Sigmoid colon (tissue), 7 donors: ENCODE results near the gene ILRUN. TPM values are rescaled to one million over a fixed set of nuclear protein-coding genes. Genes with fewer than 3 reads are reported as not detected.
"Not testable (repeated sequence)": the region's sequence is repeated elsewhere in the genome, so short reads cannot be mapped to it uniquely, and the experiment has no call there.

Source experiments
- DNase-seq: peaks from one replicate; pipeline ENCODE4 v3.0.0-alpha.2; 2019
- H3K27ac ChIP-seq, 4 donors: fragments of 200-600 bp; sonication (generic); one replicate each; pipeline ENCODE4 v1.5.1; 2016 to 2019; ENCODE audit warnings: mild to moderate bottlenecking in 1 of 4
- H3K27me3 ChIP-seq, 3 donors: fragments of 200-600 bp; sonication (generic); one replicate each; pipeline ENCODE4 v1.5.1; 2019; ENCODE audit warnings: mild to moderate bottlenecking in 1 of 3
- H3K36me3 ChIP-seq, 4 donors: fragments of 200-600 bp; sonication (generic); one replicate each; pipeline ENCODE4 v1.5.1; 2016 to 2019
- H3K4me1 ChIP-seq, 4 donors: fragments of 200-600 bp; sonication (generic); one replicate each; pipeline ENCODE4 v1.5.1; 2017 to 2019
- H3K4me3 ChIP-seq, 4 donors: fragments of 200-600 bp; sonication (generic); one replicate each; pipeline ENCODE4 v1.5.1; 2017 to 2019; ENCODE audit warnings: mild to moderate bottlenecking in 2 of 4, moderate library complexity in 1 of 4
- H3K9me3 ChIP-seq, 4 donors: fragments of 200-600 bp in 3 of 4; sonication (generic) in 3 of 4; one replicate each; pipeline versions ENCODE4 v1.5.1 to v1.6.1; 2013 to 2019
- EP300 ChIP-seq, 4 donors: sonication (generic); formaldehyde crosslinking; IDR thresholded peaks; one replicate each; pipeline ENCODE4 v1.6.1; 2017; ENCODE audit warnings: antibody characterized with exemption in 4 of 4
- POLR2A ChIP-seq, 2 donors: fragments of 450-650 bp; IDR thresholded peaks; one replicate each; pipeline ENCODE4 v1.6.1; 2016; ENCODE audit warnings: antibody characterized with exemption in 2 of 2, mild to moderate bottlenecking in 2 of 2, moderate library complexity in 2 of 2
- POLR2AphosphoS5 ChIP-seq, 4 donors: sonication (generic); formaldehyde crosslinking; IDR thresholded peaks; one replicate each; pipeline ENCODE4 v1.6.1; 2017; ENCODE audit warnings: antibody characterized with exemption in 4 of 4
- WGBS, 2 donors: extraction: QIAGEN DNeasy Blood & Tissue Kit; methylation state at CpG; one replicate each; pipeline ENCODE4 v1.1.7; 2013; 5-methylcytosine and 5-hydroxymethylcytosine counted together
- intact Hi-C: fragments of 100-400 bp; cut with DNase I; formaldehyde crosslinking; loops from one replicate; pipeline ENCODE4 v1.15.1; 2023
- polyA plus RNA-seq, 3 donors: library from polyadenylated mRNA; stranded (reverse); fragments of 200-250 nt; gene quantifications; one replicate each; pipeline ENCODE4 v1.2.3, GENCODE V29; 2013
- total RNA-seq, 4 donors: library from RNA; depleted of rRNA; stranded (reverse); fragments of >200 nt; gene quantifications; one replicate each; pipeline ENCODE4 v1.1.0, GENCODE V29; 2016
- TF ChIP-seq, protein P1 (sequence below), 4 experiments: fragments of 450-650 bp in 3 of 4; fragments of 200-600 bp in 1 of 4; IDR thresholded peaks; one replicate each; pipeline ENCODE4 v1.5.1; 2016 to 2019; ENCODE audit warnings: antibody characterized with exemption in 4 of 4, mild to moderate bottlenecking in 3 of 4, moderate library complexity in 2 of 4
- donor health status: healthy with polysubstance abuse.
- donor health status: Bipolar disorder and iron deficiency.
- donor health status: healthy.

Gene ILRUN
- total and polyA plus RNA-seq, 7 donors, result 35.4 to 79.3 (median 62.7) TPM

GRCh38 chr6:34688956-34689355 is 7.6 kb downstream of the ILRUN start:
- Histone ChIP-seq H3K4me3 (no peak overlapping the region), H3K36me3 (no peaks in the 10 kb centered on the region), H3K9me3 (no peaks in the 10 kb centered on the region), H3K4me1 (peaks cover 0 to 25% (median 14%) of the 10 kb centered on the region in 4 donors), H3K27ac (no peak overlapping the region), H3K27me3 (no peaks in the 10 kb centered on the region)
- no peak for DNase-seq
- 92% methylated on average over 5 of the region's 5 CpGs for WGBS, 2 donors
- TF ChIP-seq EP300 (IDR thresholded peaks at IDR 0.05) (no peak), POLR2AphosphoS5 (IDR thresholded peaks at IDR 0.05) (no peak), POLR2A (IDR thresholded peaks at IDR 0.05) (no peak)
- TF ChIP-seq, protein P1, sequence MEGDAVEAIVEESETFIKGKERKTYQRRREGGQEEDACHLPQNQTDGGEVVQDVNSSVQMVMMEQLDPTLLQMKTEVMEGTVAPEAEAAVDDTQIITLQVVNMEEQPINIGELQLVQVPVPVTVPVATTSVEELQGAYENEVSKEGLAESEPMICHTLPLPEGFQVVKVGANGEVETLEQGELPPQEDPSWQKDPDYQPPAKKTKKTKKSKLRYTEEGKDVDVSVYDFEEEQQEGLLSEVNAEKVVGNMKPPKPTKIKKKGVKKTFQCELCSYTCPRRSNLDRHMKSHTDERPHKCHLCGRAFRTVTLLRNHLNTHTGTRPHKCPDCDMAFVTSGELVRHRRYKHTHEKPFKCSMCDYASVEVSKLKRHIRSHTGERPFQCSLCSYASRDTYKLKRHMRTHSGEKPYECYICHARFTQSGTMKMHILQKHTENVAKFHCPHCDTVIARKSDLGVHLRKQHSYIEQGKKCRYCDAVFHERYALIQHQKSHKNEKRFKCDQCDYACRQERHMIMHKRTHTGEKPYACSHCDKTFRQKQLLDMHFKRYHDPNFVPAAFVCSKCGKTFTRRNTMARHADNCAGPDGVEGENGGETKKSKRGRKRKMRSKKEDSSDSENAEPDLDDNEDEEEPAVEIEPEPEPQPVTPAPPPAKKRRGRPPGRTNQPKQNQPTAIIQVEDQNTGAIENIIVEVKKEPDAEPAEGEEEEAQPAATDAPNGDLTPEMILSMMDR (IDR thresholded peaks at IDR 0.05), result no peak
- intact Hi-C loops, result no loop called here

DNA sequence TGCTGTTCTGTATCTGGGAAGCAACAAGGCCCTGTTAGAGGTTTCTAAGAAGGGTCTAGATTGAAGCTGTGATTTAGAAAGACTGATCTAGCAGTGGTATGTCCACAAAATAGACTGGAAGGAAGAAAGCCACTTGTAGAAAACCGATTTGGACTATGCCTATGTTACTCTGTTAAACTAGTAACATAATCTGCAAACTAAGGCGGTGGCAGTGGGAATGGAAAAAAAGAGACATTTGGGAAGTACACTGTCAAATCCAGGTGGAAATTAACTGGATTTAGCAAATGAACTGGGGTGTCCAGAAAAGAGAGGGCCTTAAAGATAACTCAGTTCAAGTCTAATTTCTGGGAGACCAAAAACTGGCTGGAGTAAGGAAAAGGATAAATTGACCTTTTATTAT is 11.6 kb downstream of the ILRUN start:
- H3K4me3 ChIP-seq, result no peak overlapping the region
- no peaks in the 10 kb centered on the region for H3K36me3 ChIP-seq
- no peak overlapping the region for H3K27ac ChIP-seq
- H3K4me1 ChIP-seq, result peaks cover 0 to 25% (median 18%) of the 10 kb centered on the region in 4 donors
- intact Hi-C loops, result no loop called here
- 80 to 87% methylated on average over 2 of the region's 2 CpGs for WGBS, 2 donors
- H3K27me3 ChIP-seq, result no peaks in the 10 kb centered on the region
- H3K9me3 ChIP-seq, result no peaks in the 10 kb centered on the region
- TF ChIP-seq, protein P1 (IDR thresholded peaks at IDR 0.05), result no peak
- TF ChIP-seq EP300 (IDR thresholded peaks at IDR 0.05) (no peak), POLR2A (IDR thresholded peaks at IDR 0.05) (no peak), POLR2AphosphoS5 (IDR thresholded peaks at IDR 0.05) (no peak)
- DNase-seq, result no peak

GRCh38 chr6:34684364-34684763 is 12.2 kb downstream of the ILRUN start:
- no peaks in the 10 kb centered on the region for H3K36me3 ChIP-seq
- TF ChIP-seq EP300 (IDR thresholded peaks at IDR 0.05) (no peak), POLR2AphosphoS5 (IDR thresholded peaks at IDR 0.05) (no peak), POLR2A (IDR thresholded peaks at IDR 0.05) (no peak)
- TF ChIP-seq, protein P1 (IDR thresholded peaks at IDR 0.05), result no peak
- H3K4me3 ChIP-seq, result no peak overlapping the region
- H3K4me1 ChIP-seq, result peaks cover 0 to 30% (median 22%) of the 10 kb centered on the region in 4 donors
- no peak for DNase-seq
- H3K9me3 ChIP-seq, result no peaks in the 10 kb centered on the region
- H3K27me3 ChIP-seq, result no peaks in the 10 kb centered on the region
- WGBS, 2 donors, result 80 to 81% methylated on average over 2 of the region's 2 CpGs
- intact Hi-C loops, result no loop called here
- no peak overlapping the region for H3K27ac ChIP-seq

DNA sequence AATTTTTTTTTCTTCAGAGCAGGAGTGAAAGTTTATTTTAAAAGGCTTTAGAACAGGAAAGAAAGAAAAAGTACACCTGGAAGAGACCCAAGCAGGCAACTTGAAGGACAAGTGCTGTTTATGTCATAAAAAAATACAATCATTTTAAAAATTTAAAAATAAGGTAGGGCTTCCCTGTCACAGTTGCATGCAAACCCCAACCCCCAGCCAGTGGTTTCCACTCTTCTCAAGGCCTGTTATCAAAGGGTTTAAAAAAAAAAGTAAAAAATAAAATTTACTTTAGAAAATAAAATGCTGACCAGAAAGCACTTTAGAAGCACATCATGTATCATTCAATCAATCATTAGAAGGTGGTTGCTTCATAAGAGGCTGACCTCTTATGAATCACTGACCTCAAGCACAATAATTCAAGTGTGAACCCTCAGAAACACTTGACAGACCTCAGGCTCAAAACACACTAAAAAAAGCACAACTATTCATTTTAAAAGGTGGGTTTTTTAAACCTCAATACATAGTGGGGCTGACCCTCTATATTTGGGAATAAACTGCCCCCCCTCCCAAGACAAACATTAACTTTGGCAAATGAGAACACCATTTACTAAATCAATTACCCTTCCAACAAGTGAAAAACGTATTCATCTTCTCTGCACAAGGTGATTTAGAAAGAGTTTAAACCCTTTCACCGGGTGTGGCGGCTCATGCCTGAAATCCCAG is 15.6 kb downstream of the ILRUN start:
- no peaks in the 10 kb centered on the region for H3K9me3 ChIP-seq
- 55 to 68% methylated on average over 3 of the region's 3 CpGs for WGBS, 2 donors
- no peak for DNase-seq
- TF ChIP-seq POLR2AphosphoS5 (IDR thresholded peaks at IDR 0.05) (peak in 2 of 4 donors; percentile 5 to 47), EP300 (IDR thresholded peaks at IDR 0.05) (no peak)
- TF ChIP-seq, protein P1 (IDR thresholded peaks at IDR 0.05), result no peak
- H3K4me3 ChIP-seq, result no peak overlapping the region
- peaks cover 0 to 34% (median 23%) of the 10 kb centered on the region in 4 donors for H3K4me1 ChIP-seq
- peak overlapping the region in 2 of 4 donors; percentile 28 to 43 for H3K27ac ChIP-seq
- no peaks in the 10 kb centered on the region for H3K36me3 ChIP-seq
- no peaks in the 10 kb centered on the region for H3K27me3 ChIP-seq
- intact Hi-C loops, result no loop called here

- H3K36me3 ChIP-seq, H3K9me3 ChIP-seq, intact Hi-C loops, DNase-seq, H3K27me3 ChIP-seq, H3K4me3 ChIP-seq: not testable (repeated sequence)
- peaks cover 0 to 34% (median 23%) of the 10 kb centered on the region in 4 donors for H3K4me1 ChIP-seq
- peak overlapping the region in 3 of 4 donors; percentile 28 to 43 (median 36) for H3K27ac ChIP-seq
- WGBS, 2 donors, result 82 to 85% methylated on average over 7 of the region's 7 CpGs
These were observed 16.3 kb downstream of the ILRUN start for GRCh38 chr6:34680313-34680712.
